CD14-positive monocyte (primary cell): ENCODE data around the gene IGF2BP2. TPM values are rescaled to one million over a fixed set of nuclear protein-coding genes. Genes with fewer than 3 reads are reported as not detected.
A peak's percentile ranks its signal among the peaks of the same experiment; 100 is the strongest.

Experiments
- DNase-seq, 3 donors: peaks; one replicate each; pipeline ENCODE4 v3.0.0-alpha.2; 2011 to 2022
- H2AFZ ChIP-seq: 2 replicates; pipeline ENCODE4 v1.6.0; 2012; ENCODE audit warnings: mild to moderate bottlenecking, low read depth, low read length, inconsistent platforms; ENCODE audit not compliant: insufficient read depth, poor library complexity, severe bottlenecking
- H3K27ac ChIP-seq, 2 donors: 1 replicate in 1 of 2; 2 replicates in 1 of 2; pipeline ENCODE4 v1.5.1; 2012 to 2013; ENCODE audit warnings: low read length in 2 of 2, control low read depth in 1 of 2, inconsistent platforms in 1 of 2, low read depth in 1 of 2, mild to moderate bottlenecking in 1 of 2
- H3K27me3 ChIP-seq, 2 donors: one replicate each; pipeline versions ENCODE4 v1.6.0 to v1.6.1; 2011 to 2013; ENCODE audit warnings: low read length in 2 of 2; ENCODE audit not compliant: control insufficient read depth in 2 of 2, insufficient read depth in 2 of 2
- H3K36me3 ChIP-seq, 2 donors: replicated peaks in 1 of 2; 1 replicate in 1 of 2; 2 replicates in 1 of 2; pipeline versions ENCODE4 v1.5.1 to v1.6.1; 2012 to 2013; ENCODE audit warnings: low read length in 2 of 2, control low read depth in 1 of 2, inconsistent platforms in 1 of 2, mild to moderate bottlenecking in 1 of 2; ENCODE audit not compliant: insufficient read depth in 2 of 2, control insufficient read depth in 1 of 2
- H3K4me1 ChIP-seq, 2 donors: 1 replicate in 1 of 2; 2 replicates in 1 of 2; pipeline versions ENCODE4 v1.5.1 to v1.6.1; 2012 to 2013; ENCODE audit warnings: low read length in 2 of 2, control low read depth in 1 of 2, inconsistent platforms in 1 of 2, mild to moderate bottlenecking in 1 of 2, moderate library complexity in 1 of 2; ENCODE audit not compliant: insufficient read depth in 2 of 2, control insufficient read depth in 1 of 2
- H3K4me2 ChIP-seq: replicated peaks from 2 replicates; pipeline ENCODE3; 2012; ENCODE audit warnings: low read length, moderate library complexity, mild to moderate bottlenecking; ENCODE audit not compliant: poor library complexity, severe bottlenecking; ENCODE audit errors: extremely low read depth
- H3K4me3 ChIP-seq, 3 experiments: fragments of 200-600 bp in 1 of 3; sonication (generic) in 1 of 3; replicated peaks in 1 of 3; 1 replicate in 2 of 3; 2 replicates in 1 of 3; pipeline ENCODE4 v1.5.1; 2011 to 2013; ENCODE audit warnings: low read length in 3 of 3, mild to moderate bottlenecking in 3 of 3, control low read depth in 2 of 3, low read depth in 2 of 3, inconsistent platforms in 1 of 3, moderate library complexity in 1 of 3
- H3K79me2 ChIP-seq: 2 replicates; pipeline ENCODE4 v1.6.0; 2012; ENCODE audit warnings: mild to moderate bottlenecking, control low read depth, inconsistent platforms, low read length, moderate library complexity; ENCODE audit not compliant: insufficient read depth
- H3K9ac ChIP-seq: 2 replicates; pipeline ENCODE4 v1.6.0; 2017; ENCODE audit warnings: low read length, mild to moderate bottlenecking; ENCODE audit not compliant: insufficient read depth, poor library complexity, severe bottlenecking
- H3K9me3 ChIP-seq, 2 donors: replicated peaks in 1 of 2; 1 replicate in 1 of 2; 2 replicates in 1 of 2; pipeline versions ENCODE4 v1.5.1 to v1.6.1; 2012 to 2013; ENCODE audit warnings: low read length in 2 of 2, control low read depth in 1 of 2; ENCODE audit not compliant: control insufficient read depth in 1 of 2, insufficient read depth in 1 of 2
- H4K20me1 ChIP-seq: 2 replicates; pipeline ENCODE4 v1.6.0; 2012; ENCODE audit warnings: mild to moderate bottlenecking, low read length, control low read depth, moderate library complexity; ENCODE audit not compliant: insufficient read depth
- H3K27ac Mint-ChIP-seq, 7 donors: one replicate each; pipeline ENCODE4 v1.8.0; 2020; ENCODE audit warnings: mild to moderate bottlenecking in 7 of 7, mixed read lengths in 7 of 7, moderate library complexity in 6 of 7, inconsistent platforms in 2 of 7
- H3K27me3 Mint-ChIP-seq, 3 donors: one replicate each; pipeline ENCODE4 v1.8.0; 2021 to 2022; ENCODE audit warnings: low read depth in 3 of 3, mild to moderate bottlenecking in 3 of 3, mixed read lengths in 3 of 3, moderate library complexity in 3 of 3, inconsistent platforms in 1 of 3
- H3K36me3 Mint-ChIP-seq, 2 donors: one replicate each; pipeline ENCODE4 v1.8.0; 2020; ENCODE audit warnings: mixed read lengths in 2 of 2, inconsistent platforms in 1 of 2, mild to moderate bottlenecking in 1 of 2
- H3K4me1 Mint-ChIP-seq: one replicate; pipeline ENCODE4 v1.8.0; 2020; ENCODE audit warnings: mild to moderate bottlenecking, mixed read lengths
- H3K4me3 Mint-ChIP-seq, 2 donors: one replicate each; pipeline ENCODE4 v1.8.0; 2020; ENCODE audit warnings: mild to moderate bottlenecking in 2 of 2, mixed read lengths in 2 of 2, moderate library complexity in 1 of 2
- H3K9me3 Mint-ChIP-seq, 7 donors: one replicate each; pipeline ENCODE4 v1.8.0; 2020 to 2022; ENCODE audit warnings: mixed read lengths in 7 of 7, mild to moderate bottlenecking in 6 of 7, moderate library complexity in 6 of 7, inconsistent platforms in 2 of 7
- WGBS: methylation state at CpG from one replicate; pipeline ENCODE4 v1.1.5; 2013; ENCODE audit warnings: missing lambda C conversion rate; ENCODE audit not compliant: insufficient coverage; 5-methylcytosine and 5-hydroxymethylcytosine counted together
- intact Hi-C, 2 donors: fragments of 100-400 bp; cut with micrococcal nuclease; formaldehyde crosslinking; loops; one replicate each; pipeline versions ENCODE4 v1.15.0 to v1.15.1; 2023
- polyA plus RNA-seq, 3 donors: library from polyadenylated mRNA; depleted of rRNA in 1 of 3; unstranded in 2 of 3; stranded (reverse) in 1 of 3; fragments of 300-500 nt in 2 of 3; fragments of >200 nt in 1 of 3; fragmentation: Illumina TruSeq in 2 of 3; gene quantifications; 1 replicate in 2 of 3; 2 replicates in 1 of 3; pipeline ENCODE4 v1.2.3, GENCODE V29; 2012 to 2021
- TF ChIP-seq, protein P1 (sequence below): fragments of 200-600 bp; IDR thresholded peaks from one replicate; pipeline ENCODE4 v1.8.0; 2022; ENCODE audit warnings: antibody characterized with exemption, mild to moderate bottlenecking

The IGF2BP2 gene
- polyA plus RNA-seq, 3 donors: 0.78 to 2.8 (median 1.00) TPM

DNA sequence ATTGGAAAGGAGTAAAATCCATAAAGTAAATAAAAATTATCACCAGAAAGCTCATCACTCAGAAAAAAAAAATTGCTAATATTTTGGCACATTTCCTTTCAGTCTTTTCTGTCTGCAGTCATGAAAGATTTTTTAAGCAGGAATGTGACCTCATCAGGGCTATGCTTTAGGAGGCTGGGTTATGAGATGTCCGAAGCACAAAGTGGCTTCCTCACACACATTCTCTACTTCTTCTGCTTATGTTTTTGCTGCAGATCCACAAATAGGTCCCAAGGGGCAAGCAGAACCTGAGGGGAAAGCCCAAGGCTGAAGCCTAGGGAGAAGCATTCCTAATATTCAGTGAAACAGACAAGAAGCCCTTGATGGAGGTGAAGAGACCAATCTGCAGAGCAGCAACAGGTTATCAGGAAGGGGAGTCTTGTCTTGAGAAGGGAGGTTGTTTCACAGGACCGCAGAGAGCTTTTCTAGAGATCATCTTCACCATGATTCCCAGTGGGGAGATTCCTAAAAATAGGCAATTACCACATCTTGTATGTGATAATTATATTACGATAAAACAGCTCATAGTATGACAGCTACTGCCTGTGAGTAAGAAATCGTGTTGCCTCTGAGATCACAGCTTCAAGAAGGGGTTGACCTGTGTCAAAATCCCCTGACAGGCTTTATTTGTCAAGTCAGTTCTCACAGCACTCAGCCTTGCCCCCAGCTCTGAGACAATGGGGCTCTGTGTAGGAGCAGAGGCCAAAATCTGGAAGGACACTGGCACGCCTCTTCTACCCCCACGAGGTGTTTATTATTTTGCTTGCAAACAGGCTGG lies 60.5 kb downstream of the IGF2BP2 start:
- Histone ChIP-seq H3K79me2 (peaks cover 67% of the 10 kb centered on the region), H3K9me3 (no peaks in the 10 kb centered on the region), H4K20me1 (no peaks in the 10 kb centered on the region), H3K4me3 (peak overlapping the region in 1 of 3 experiments; percentile 25), H3K36me3 (no peaks in the 10 kb centered on the region), H2AFZ (peak overlapping the region; percentile 6), H3K27me3 (no peaks in the 10 kb centered on the region), H3K4me2 (peak overlapping the region; percentile 21), H3K9ac (no peak overlapping the region), H3K4me1 (peaks cover 28 to 36% of the 10 kb centered on the region in 2 donors), H3K27ac (peak overlapping the region in 1 of 2 donors; percentile 36)
- Mint-ChIP-seq H3K4me1 (peaks cover 54% of the 10 kb centered on the region), H3K9me3 (no peaks in the 10 kb centered on the region), H3K4me3 (peak overlapping the region; percentile 52 to 78), H3K27me3 (peaks cover 0 to 1% (median 0%) of the 10 kb centered on the region in 3 donors), H3K36me3 (no peaks in the 10 kb centered on the region), H3K27ac (peak overlapping the region; percentile 28 to 89 (median 65))
- DNase-seq: peak; percentile 32 to 89 (median 39)
- TF ChIP-seq, protein P1, sequence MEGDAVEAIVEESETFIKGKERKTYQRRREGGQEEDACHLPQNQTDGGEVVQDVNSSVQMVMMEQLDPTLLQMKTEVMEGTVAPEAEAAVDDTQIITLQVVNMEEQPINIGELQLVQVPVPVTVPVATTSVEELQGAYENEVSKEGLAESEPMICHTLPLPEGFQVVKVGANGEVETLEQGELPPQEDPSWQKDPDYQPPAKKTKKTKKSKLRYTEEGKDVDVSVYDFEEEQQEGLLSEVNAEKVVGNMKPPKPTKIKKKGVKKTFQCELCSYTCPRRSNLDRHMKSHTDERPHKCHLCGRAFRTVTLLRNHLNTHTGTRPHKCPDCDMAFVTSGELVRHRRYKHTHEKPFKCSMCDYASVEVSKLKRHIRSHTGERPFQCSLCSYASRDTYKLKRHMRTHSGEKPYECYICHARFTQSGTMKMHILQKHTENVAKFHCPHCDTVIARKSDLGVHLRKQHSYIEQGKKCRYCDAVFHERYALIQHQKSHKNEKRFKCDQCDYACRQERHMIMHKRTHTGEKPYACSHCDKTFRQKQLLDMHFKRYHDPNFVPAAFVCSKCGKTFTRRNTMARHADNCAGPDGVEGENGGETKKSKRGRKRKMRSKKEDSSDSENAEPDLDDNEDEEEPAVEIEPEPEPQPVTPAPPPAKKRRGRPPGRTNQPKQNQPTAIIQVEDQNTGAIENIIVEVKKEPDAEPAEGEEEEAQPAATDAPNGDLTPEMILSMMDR: no peak
- WGBS: 5% methylated on average over 3 of the region's 6 CpGs
- intact Hi-C loops: no loop called here

DNA sequence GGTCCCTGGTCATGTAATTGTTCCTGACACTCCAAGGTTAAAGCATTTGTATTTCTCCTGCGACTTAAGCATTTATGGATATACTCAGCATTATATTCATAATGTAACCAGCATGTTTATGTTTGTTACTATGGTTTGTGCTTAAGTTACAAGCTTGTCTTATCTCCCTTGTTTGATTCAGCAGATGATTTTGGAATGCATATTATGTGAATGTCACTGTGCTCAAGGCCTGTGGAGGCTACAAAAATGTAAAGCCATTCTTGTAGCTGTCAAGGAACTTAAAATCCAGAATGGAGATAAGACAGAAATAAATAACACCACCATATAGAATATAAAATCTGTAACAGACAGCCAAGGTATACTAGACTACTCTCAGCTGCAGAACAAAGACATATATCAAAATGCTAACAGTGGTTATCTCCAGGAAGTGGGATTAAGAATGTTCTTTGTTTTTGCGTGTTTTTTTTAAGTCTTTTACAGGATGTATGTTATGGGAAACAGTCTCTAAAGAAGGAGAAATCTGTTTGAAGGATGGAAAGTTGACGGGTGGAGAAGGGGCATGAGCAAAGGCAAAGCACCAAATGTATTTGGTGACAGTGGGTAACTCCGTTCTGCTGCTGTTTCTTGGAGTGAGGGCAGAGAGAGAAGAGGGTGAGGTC lies 61.4 kb downstream of the IGF2BP2 start:
- peaks cover 0 to 1% (median 0%) of the 10 kb centered on the region in 3 donors for H3K27me3 Mint-ChIP-seq
- no peak overlapping the region for H3K9ac ChIP-seq
- no peaks in the 10 kb centered on the region for H3K9me3 ChIP-seq
- peaks cover 54% of the 10 kb centered on the region for H3K4me1 Mint-ChIP-seq
- H2AFZ ChIP-seq: no peak overlapping the region
- intact Hi-C loops: no loop called here
- H3K9me3 Mint-ChIP-seq: no peaks in the 10 kb centered on the region
- no peak overlapping the region for H3K27ac Mint-ChIP-seq
- no peaks in the 10 kb centered on the region for H3K36me3 ChIP-seq
- WGBS: 7% methylated on average over 3 of the region's 4 CpGs
- no peak overlapping the region for H3K4me3 ChIP-seq
- H3K4me1 ChIP-seq: peaks cover 28 to 36% of the 10 kb centered on the region in 2 donors
- H3K4me2 ChIP-seq: no peak overlapping the region
- H3K79me2 ChIP-seq: peaks cover 62% of the 10 kb centered on the region
- H3K27me3 ChIP-seq: no peaks in the 10 kb centered on the region
- DNase-seq: no peak
- H4K20me1 ChIP-seq: no peaks in the 10 kb centered on the region
- H3K27ac ChIP-seq: no peak overlapping the region
- TF ChIP-seq, protein P1: no peak
- peak overlapping the region in 1 of 2 donors; percentile 23 for H3K4me3 Mint-ChIP-seq
- H3K36me3 Mint-ChIP-seq: peaks cover 0 to under 1% of the 10 kb centered on the region in 2 donors
